HepG2 (cell line): ENCODE data around the gene CDK3. TPM values are rescaled to one million over a fixed set of nuclear protein-coding genes. Genes with fewer than 3 reads are reported as not detected.

Source experiments
- AGO1 ChIP-seq: fragments of 200-400 bp; formaldehyde crosslinking; IDR thresholded peaks from 2 replicates; pipeline ENCODE4 v1.6.1; 2017; ENCODE audit warnings: mild to moderate bottlenecking, low read depth, low read length, moderate library complexity; ENCODE audit not compliant: poor library complexity, severe bottlenecking
- DBP ChIP-seq: sonication (generic); formaldehyde crosslinking; IDR thresholded peaks from 2 replicates; pipeline ENCODE4 v1.4.0; 2020; ENCODE audit warnings: missing genetic modification reagents; ENCODE audit errors: not compliant biosample characterization
- DMAP1 ChIP-seq: IDR thresholded peaks from 2 replicates; pipeline ENCODE4 v1.6.1; 2016
- EED ChIP-seq: sonication (generic); formaldehyde crosslinking; IDR thresholded peaks from 2 replicates; pipeline ENCODE4 v1.5.0; 2020; ENCODE audit warnings: mild to moderate bottlenecking, missing genetic modification reagents
- GATA4 ChIP-seq: sonication (generic); IDR thresholded peaks from 2 replicates; pipeline ENCODE4 v1.6.1; 2016; ENCODE audit warnings: antibody characterized with exemption, low read depth, borderline replicate concordance
- GLI4 ChIP-seq: sonication (generic); formaldehyde crosslinking; IDR thresholded peaks from 2 replicates; pipeline ENCODE4 v1.5.1; 2020; ENCODE audit warnings: missing genetic modification reagents, mild to moderate bottlenecking, moderate library complexity, borderline replicate concordance
- HOXA7 ChIP-seq: sonication (generic); formaldehyde crosslinking; IDR thresholded peaks from 2 replicates; pipeline ENCODE4 v1.8.1; 2022; ENCODE audit warnings: mild to moderate bottlenecking, missing genetic modification reagents, moderate library complexity
- KAT7 ChIP-seq: IDR thresholded peaks from 2 replicates; pipeline ENCODE4 v1.6.1; 2018; ENCODE audit warnings: borderline replicate concordance, missing compliant biosample characterization
- KAT8 ChIP-seq: IDR thresholded peaks from 2 replicates; pipeline ENCODE4 v1.6.1; 2016; ENCODE audit warnings: missing genetic modification reagents, missing compliant biosample characterization
- KDM4B ChIP-seq: sonication (generic); formaldehyde crosslinking; IDR thresholded peaks from 2 replicates; pipeline ENCODE4 v1.4.0; 2020; ENCODE audit warnings: missing genetic modification reagents
- NR2C2 ChIP-seq: sonication (generic); formaldehyde crosslinking; IDR thresholded peaks from 2 replicates; pipeline ENCODE4 v1.4.0; 2020; ENCODE audit warnings: missing genetic modification reagents, mild to moderate bottlenecking, moderate library complexity, borderline replicate concordance
- PAXIP1 ChIP-seq: sonication (generic); formaldehyde crosslinking; conservative IDR thresholded peaks from 2 replicates; pipeline ENCODE4 v1.4.0; 2020; ENCODE audit warnings: mild to moderate bottlenecking, missing genetic modification reagents, moderate library complexity
- PHF5A ChIP-seq: IDR thresholded peaks from one replicate; pipeline ENCODE4 v1.6.1; 2018; ENCODE audit warnings: low read depth, missing genetic modification reagents; ENCODE audit not compliant: unreplicated experiment
- SAP130 ChIP-seq: IDR thresholded peaks from 2 replicates; pipeline ENCODE4 v1.6.1; 2016; ENCODE audit warnings: low read depth
- SNAPC5 ChIP-seq: sonication (generic); formaldehyde crosslinking; IDR thresholded peaks from 2 replicates; pipeline ENCODE4 v1.8.1; 2023; ENCODE audit warnings: mild to moderate bottlenecking, missing genetic modification reagents, borderline replicate concordance
- SRSF4 ChIP-seq: fragments of 200-400 bp; formaldehyde crosslinking; IDR thresholded peaks from one replicate; pipeline ENCODE4 v1.6.1; 2018; ENCODE audit warnings: mild to moderate bottlenecking, low read depth, low read length, moderate library complexity; ENCODE audit not compliant: poor library complexity, severe bottlenecking
- XRCC5 ChIP-seq: fragments of 200-400 bp; formaldehyde crosslinking; optimal IDR thresholded peaks from 2 replicates; pipeline ENCODE3; 2017; ENCODE audit warnings: mild to moderate bottlenecking, low read length
- ZBTB39 ChIP-seq: sonication (generic); formaldehyde crosslinking; IDR thresholded peaks from 2 replicates; pipeline ENCODE4 v1.5.0; 2020; ENCODE audit warnings: missing genetic modification reagents
- ZEB1 ChIP-seq: IDR thresholded peaks from 2 replicates; pipeline ENCODE4 v1.6.1; 2012; ENCODE audit warnings: mild to moderate bottlenecking, low read depth, inconsistent platforms; ENCODE audit not compliant: insufficient replicate concordance
- ZNF33A ChIP-seq: sonication (generic); formaldehyde crosslinking; IDR thresholded peaks from 2 replicates; pipeline ENCODE4 v1.5.1; 2020; ENCODE audit warnings: missing genetic modification reagents, mild to moderate bottlenecking, moderate library complexity, borderline replicate concordance
- ZNF644 ChIP-seq: IDR thresholded peaks from 2 replicates; pipeline ENCODE4 v1.6.1; 2016; ENCODE audit warnings: low read depth
- ZNF780A ChIP-seq: sonication (generic); formaldehyde crosslinking; IDR thresholded peaks from 2 replicates; pipeline ENCODE4 v1.8.0; 2022; ENCODE audit warnings: mild to moderate bottlenecking, missing genetic modification reagents, moderate library complexity
- polyA plus RNA-seq, 8 experiments: library from polyadenylated mRNA; depleted of rRNA in 3 of 8; stranded (reverse) in 7 of 8; unstranded in 1 of 8; fragments of >200 nt; fragmentation: Illumina TruSeq in 4 of 8; extraction: Trizol in 4 of 8; gene quantifications; 2 replicates each; pipeline versions ENCODE4 v1.2.1 to v1.2.3, GENCODE V29; 2011 to 2016; ENCODE audit warnings: low read depth in 4 of 8, missing spikeins in 1 of 8, mixed read lengths in 1 of 8; ENCODE audit not compliant: insufficient read depth in 1 of 8
- total RNA-seq, 5 experiments: library from RNA; depleted of rRNA; stranded (reverse); fragments of >200 nt; fragmentation: Illumina TruSeq; extraction: Trizol; gene quantifications; 2 replicates each; pipeline ENCODE4 v1.2.3, GENCODE V29; 2016; ENCODE audit warnings: low read depth in 1 of 5
- TF ChIP-seq, protein P1 (sequence below): IDR thresholded peaks from 2 replicates; pipeline ENCODE4 v1.6.1; 2016; ENCODE audit warnings: missing compliant biosample characterization, missing genetic modification reagents, borderline replicate concordance

CDK3 gene
- total and polyA plus RNA-seq, 2 of the 13 experiments (the other 11 are each of a cell fraction or from before 2014, with no cell fraction given): 5.8 to 11.4 TPM

- no peak for TF ChIP-seq SNAPC5 (CRISPR knock-in tag)
- TF ChIP-seq GLI4 (CRISPR knock-in tag): no peak
- TF ChIP-seq EED (CRISPR knock-in tag): no peak
- no peak for TF ChIP-seq DMAP1 (CRISPR knock-in tag)
- TF ChIP-seq ZBTB39 (CRISPR knock-in tag): no peak
- no peak for TF ChIP-seq DBP
- TF ChIP-seq KAT7 (CRISPR knock-in tag): no peak
- no peak for TF ChIP-seq KDM4B (CRISPR knock-in tag)
- peak; percentile 80 for TF ChIP-seq SAP130
- no peak for TF ChIP-seq SRSF4
- TF ChIP-seq XRCC5: peak; percentile 24
- peak; percentile 52 for TF ChIP-seq NR2C2
- peak; percentile 22; the same call in 1 of the 2 replicates for TF ChIP-seq KAT8 (CRISPR knock-in tag)
- no peak for TF ChIP-seq ZNF644 (CRISPR knock-in tag)
- TF ChIP-seq, protein P1, sequence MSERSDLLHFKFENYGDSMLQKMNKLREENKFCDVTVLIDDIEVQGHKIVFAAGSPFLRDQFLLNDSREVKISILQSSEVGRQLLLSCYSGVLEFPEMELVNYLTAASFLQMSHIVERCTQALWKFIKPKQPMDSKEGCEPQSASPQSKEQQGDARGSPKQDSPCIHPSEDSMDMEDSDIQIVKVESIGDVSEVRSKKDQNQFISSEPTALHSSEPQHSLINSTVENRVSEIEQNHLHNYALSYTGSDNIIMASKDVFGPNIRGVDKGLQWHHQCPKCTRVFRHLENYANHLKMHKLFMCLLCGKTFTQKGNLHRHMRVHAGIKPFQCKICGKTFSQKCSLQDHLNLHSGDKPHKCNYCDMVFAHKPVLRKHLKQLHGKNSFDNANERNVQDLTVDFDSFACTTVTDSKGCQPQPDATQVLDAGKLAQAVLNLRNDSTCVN (CRISPR knock-in tag): peak; percentile 53; the same call in 1 of the 2 replicates
- no peak for TF ChIP-seq GATA4
- TF ChIP-seq ZNF780A (CRISPR knock-in tag): no peak
- TF ChIP-seq ZEB1: no peak
- no peak for TF ChIP-seq ZNF33A (CRISPR knock-in tag)
- peak; percentile 66 for TF ChIP-seq PAXIP1
- no peak for TF ChIP-seq PHF5A (CRISPR knock-in tag)
- no peak for TF ChIP-seq AGO1
- TF ChIP-seq HOXA7: no peak
These were observed 2.3 kb upstream of the CDK3 start (continued) for GRCh38 chr17:75998327-75998795.
